NT2/D1 (cell line): ENCODE data around the gene C5orf22.

Experiments
- SUZ12 ChIP-seq: IDR thresholded peaks from 2 replicates; pipeline ENCODE4 v1.6.1; 2011; ENCODE audit not compliant: insufficient read length, insufficient read depth; ENCODE audit errors: extremely low read depth
- YY1 ChIP-seq: IDR thresholded peaks from 2 replicates; pipeline ENCODE4 v1.6.1; 2011; ENCODE audit not compliant: insufficient read length, insufficient read depth
- ZNF274 ChIP-seq: IDR thresholded peaks from 2 replicates; pipeline ENCODE4 v1.6.1; 2011; ENCODE audit warnings: mild to moderate bottlenecking, low read depth, low read length

- TF ChIP-seq YY1, result no peak
- TF ChIP-seq ZNF274, result no peak
- TF ChIP-seq SUZ12, result no peak
Observed at GRCh38 chr5:31554552-31554951, 22.5 kb downstream of the C5orf22 start.
